ENCODE measurements around the gene SHISA9. TPM values are rescaled to one million over a fixed set of nuclear protein-coding genes. Genes with fewer than 3 reads are reported as not detected.

Gene SHISA9
- total RNA-seq, 1 donor from 2014 or later: not detected

- no peaks in the 10 kb centered on the region for H3K4me1 Mint-ChIP-seq
- H3K4me3 Mint-ChIP-seq: no peak overlapping the region
- H3K27ac Mint-ChIP-seq: no peak overlapping the region
- intact Hi-C loops (cut with micrococcal nuclease): no loop called here
- no peaks in the 10 kb centered on the region for H3K36me3 Mint-ChIP-seq (ENCODE audit: low read depth)
- no peaks in the 10 kb centered on the region for H3K27me3 Mint-ChIP-seq
- H3K9me3 Mint-ChIP-seq: peaks cover 4% of the 10 kb centered on the region
- DNase-seq: no peak
Measured at GRCh38 chr16:13063457-13063856, 162.1 kb downstream of the SHISA9 start.

- Mint-ChIP-seq H3K36me3 (ENCODE audit: low read depth) (no peaks in the 10 kb centered on the region), H3K9me3 (peaks cover 8% of the 10 kb centered on the region), H3K27ac (no peak overlapping the region), H3K27me3 (no peaks in the 10 kb centered on the region), H3K4me3 (no peak overlapping the region), H3K4me1 (no peaks in the 10 kb centered on the region)
- intact Hi-C loops (cut with micrococcal nuclease): no loop called here
- no peak for DNase-seq
Measured at GRCh38 chr16:13064821-13065220, 163.4 kb downstream of the SHISA9 start.

GRCh38 chr16:13067648-13068047 lies 166.2 kb downstream of the SHISA9 start:
- Mint-ChIP-seq H3K27ac (no peak overlapping the region), H3K9me3 (peaks cover 8% of the 10 kb centered on the region)

GRCh38 chr16:13068912-13069583 lies 167.7 kb downstream of the SHISA9 start:
- intact Hi-C loops (cut with micrococcal nuclease): no loop called here
- Mint-ChIP-seq H3K36me3 (ENCODE audit: low read depth) (no peaks in the 10 kb centered on the region), H3K27me3 (no peaks in the 10 kb centered on the region), H3K4me1 (no peaks in the 10 kb centered on the region), H3K4me3 (no peak overlapping the region), H3K9me3 (peaks cover 8% of the 10 kb centered on the region), H3K27ac (no peak overlapping the region)
- no peak for DNase-seq

More at GRCh38 chr16:13067648-13068047, 166.2 kb downstream of the SHISA9 start:
- Mint-ChIP-seq H3K4me3 (no peak overlapping the region), H3K27me3 (no peaks in the 10 kb centered on the region), H3K36me3 (ENCODE audit: low read depth) (no peaks in the 10 kb centered on the region), H3K4me1 (no peaks in the 10 kb centered on the region)
- no peak for DNase-seq
- intact Hi-C loops (cut with micrococcal nuclease): no loop called here

GRCh38 chr16:13070268-13070667 lies 168.9 kb downstream of the SHISA9 start:
- intact Hi-C loops (cut with micrococcal nuclease): no loop called here
- no peaks in the 10 kb centered on the region for H3K4me1 Mint-ChIP-seq
- no peak overlapping the region for H3K27ac Mint-ChIP-seq
- H3K27me3 Mint-ChIP-seq: no peaks in the 10 kb centered on the region
- no peak overlapping the region for H3K4me3 Mint-ChIP-seq
- H3K36me3 Mint-ChIP-seq (ENCODE audit: low read depth): no peaks in the 10 kb centered on the region
- H3K9me3 Mint-ChIP-seq: peaks cover 8% of the 10 kb centered on the region
- no peak for DNase-seq

- Mint-ChIP-seq H3K4me3 (no peak overlapping the region), H3K27ac (no peak overlapping the region), H3K4me1 (no peaks in the 10 kb centered on the region), H3K9me3 (peaks cover 7% of the 10 kb centered on the region), H3K27me3 (no peaks in the 10 kb centered on the region), H3K36me3 (ENCODE audit: low read depth) (no peaks in the 10 kb centered on the region)
- intact Hi-C loops (cut with micrococcal nuclease): no loop called here
- DNase-seq: no peak
Measured at GRCh38 chr16:13076878-13077277, 175.5 kb downstream of the SHISA9 start.

- Mint-ChIP-seq H3K4me1 (no peaks in the 10 kb centered on the region), H3K9me3 (peaks cover 7% of the 10 kb centered on the region), H3K27ac (no peak overlapping the region), H3K36me3 (ENCODE audit: low read depth) (no peaks in the 10 kb centered on the region), H3K4me3 (no peak overlapping the region), H3K27me3 (no peaks in the 10 kb centered on the region)
- no peak for DNase-seq
- intact Hi-C loops (cut with micrococcal nuclease): no loop called here
Measured at GRCh38 chr16:13077816-13078215, 176.4 kb downstream of the SHISA9 start.

- Mint-ChIP-seq H3K36me3 (ENCODE audit: low read depth) (no peaks in the 10 kb centered on the region), H3K9me3 (peaks cover 16% of the 10 kb centered on the region), H3K4me3 (no peak overlapping the region), H3K27ac (no peak overlapping the region), H3K4me1 (no peaks in the 10 kb centered on the region), H3K27me3 (no peaks in the 10 kb centered on the region)
- intact Hi-C loops (cut with micrococcal nuclease): no loop called here
- DNase-seq: no peak
Measured at GRCh38 chr16:13080531-13080930, 179.1 kb downstream of the SHISA9 start.

GRCh38 chr16:13081825-13082331 lies 180.5 kb downstream of the SHISA9 start:
- Mint-ChIP-seq H3K4me1 (no peaks in the 10 kb centered on the region), H3K36me3 (ENCODE audit: low read depth) (no peaks in the 10 kb centered on the region), H3K27me3 (no peaks in the 10 kb centered on the region), H3K9me3 (peaks cover 20% of the 10 kb centered on the region), H3K4me3 (no peak overlapping the region), H3K27ac (no peak overlapping the region)
- no peak for DNase-seq
- intact Hi-C loops (cut with micrococcal nuclease): no loop called here

- no peaks in the 10 kb centered on the region for H3K36me3 Mint-ChIP-seq (ENCODE audit: low read depth)
- H3K9me3 Mint-ChIP-seq: peaks cover 20% of the 10 kb centered on the region
- no peak overlapping the region for H3K27ac Mint-ChIP-seq
- DNase-seq: no peak
- intact Hi-C loops (cut with micrococcal nuclease): no loop called here
- H3K4me1 Mint-ChIP-seq: no peaks in the 10 kb centered on the region
- H3K27me3 Mint-ChIP-seq: no peaks in the 10 kb centered on the region
- no peak overlapping the region for H3K4me3 Mint-ChIP-seq
Measured at GRCh38 chr16:13083681-13084080, 182.3 kb downstream of the SHISA9 start.

- no peaks in the 10 kb centered on the region for H3K4me1 Mint-ChIP-seq
- DNase-seq: no peak
- H3K27me3 Mint-ChIP-seq: no peaks in the 10 kb centered on the region
- H3K36me3 Mint-ChIP-seq (ENCODE audit: low read depth): no peaks in the 10 kb centered on the region
- H3K9me3 Mint-ChIP-seq: peaks cover 20% of the 10 kb centered on the region
- intact Hi-C loops (cut with micrococcal nuclease): no loop called here
- H3K4me3 Mint-ChIP-seq: no peak overlapping the region
- H3K27ac Mint-ChIP-seq: no peak overlapping the region
Measured at GRCh38 chr16:13084331-13084730, 182.9 kb downstream of the SHISA9 start.

- Mint-ChIP-seq H3K27me3 (no peaks in the 10 kb centered on the region), H3K9me3 (peaks cover 23% of the 10 kb centered on the region), H3K4me1 (no peaks in the 10 kb centered on the region), H3K36me3 (ENCODE audit: low read depth) (no peaks in the 10 kb centered on the region), H3K27ac (no peak overlapping the region), H3K4me3 (no peak overlapping the region)
- intact Hi-C loops (cut with micrococcal nuclease): no loop called here
- DNase-seq: no peak
Measured at GRCh38 chr16:13093661-13094060, 192.3 kb downstream of the SHISA9 start.

- H3K27ac Mint-ChIP-seq: no peak overlapping the region
- peaks cover 19% of the 10 kb centered on the region for H3K9me3 Mint-ChIP-seq
- no peaks in the 10 kb centered on the region for H3K36me3 Mint-ChIP-seq (ENCODE audit: low read depth)
- H3K4me3 Mint-ChIP-seq: no peak overlapping the region
- H3K4me1 Mint-ChIP-seq: no peaks in the 10 kb centered on the region
- intact Hi-C loops (cut with micrococcal nuclease): no loop called here
- H3K27me3 Mint-ChIP-seq: no peaks in the 10 kb centered on the region
- DNase-seq: no peak
Measured at GRCh38 chr16:13095061-13095460, 193.7 kb downstream of the SHISA9 start.

- Mint-ChIP-seq H3K9me3 (peaks cover 8% of the 10 kb centered on the region), H3K4me1 (no peaks in the 10 kb centered on the region)
Measured at GRCh38 chr16:13098536-13098935, 197.1 kb downstream of the SHISA9 start.

GRCh38 chr16:13099822-13100221 lies 198.4 kb downstream of the SHISA9 start:
- no peak for DNase-seq
- Mint-ChIP-seq H3K9me3 (peaks cover 4% of the 10 kb centered on the region), H3K4me1 (no peaks in the 10 kb centered on the region), H3K27ac (no peak overlapping the region), H3K4me3 (no peak overlapping the region), H3K36me3 (ENCODE audit: low read depth) (no peaks in the 10 kb centered on the region), H3K27me3 (no peaks in the 10 kb centered on the region)
- intact Hi-C loops (cut with micrococcal nuclease): no loop called here

More at GRCh38 chr16:13098536-13098935, 197.1 kb downstream of the SHISA9 start:
- Mint-ChIP-seq H3K36me3 (ENCODE audit: low read depth) (no peaks in the 10 kb centered on the region), H3K27me3 (no peaks in the 10 kb centered on the region), H3K4me3 (no peak overlapping the region), H3K27ac (no peak overlapping the region)
- intact Hi-C loops (cut with micrococcal nuclease): no loop called here
- no peak for DNase-seq
